Sigmoid colon (tissue), 7 donors: ENCODE measurements around the gene ADCY7. TPM values are rescaled to one million over a fixed set of nuclear protein-coding genes. Genes with fewer than 3 reads are reported as not detected.
A peak's percentile ranks its signal among the peaks of the same experiment; 100 is the strongest.

Experiments
- DNase-seq: peaks from one replicate; pipeline ENCODE4 v3.0.0-alpha.2; 2019
- H3K27ac ChIP-seq, 4 donors: fragments of 200-600 bp; sonication (generic); one replicate each; pipeline ENCODE4 v1.5.1; 2016 to 2019; ENCODE audit warnings: mild to moderate bottlenecking in 1 of 4
- H3K27me3 ChIP-seq, 3 donors: fragments of 200-600 bp; sonication (generic); one replicate each; pipeline ENCODE4 v1.5.1; 2019; ENCODE audit warnings: mild to moderate bottlenecking in 1 of 3
- H3K36me3 ChIP-seq, 4 donors: fragments of 200-600 bp; sonication (generic); one replicate each; pipeline ENCODE4 v1.5.1; 2016 to 2019
- H3K4me1 ChIP-seq, 4 donors: fragments of 200-600 bp; sonication (generic); one replicate each; pipeline ENCODE4 v1.5.1; 2017 to 2019
- H3K4me3 ChIP-seq, 4 donors: fragments of 200-600 bp; sonication (generic); one replicate each; pipeline ENCODE4 v1.5.1; 2017 to 2019; ENCODE audit warnings: mild to moderate bottlenecking in 2 of 4, moderate library complexity in 1 of 4
- H3K9me3 ChIP-seq, 4 donors: fragments of 200-600 bp in 3 of 4; sonication (generic) in 3 of 4; one replicate each; pipeline versions ENCODE4 v1.5.1 to v1.6.1; 2013 to 2019
- CTCF ChIP-seq, 4 experiments: fragments of 450-650 bp in 3 of 4; fragments of 200-600 bp in 1 of 4; IDR thresholded peaks; one replicate each; pipeline ENCODE4 v1.5.1; 2016 to 2019; ENCODE audit warnings: antibody characterized with exemption in 4 of 4, mild to moderate bottlenecking in 3 of 4, moderate library complexity in 2 of 4
- EP300 ChIP-seq, 4 donors: sonication (generic); formaldehyde crosslinking; IDR thresholded peaks; one replicate each; pipeline ENCODE4 v1.6.1; 2017; ENCODE audit warnings: antibody characterized with exemption in 4 of 4
- POLR2A ChIP-seq, 2 donors: fragments of 450-650 bp; IDR thresholded peaks; one replicate each; pipeline ENCODE4 v1.6.1; 2016; ENCODE audit warnings: antibody characterized with exemption in 2 of 2, mild to moderate bottlenecking in 2 of 2, moderate library complexity in 2 of 2
- POLR2AphosphoS5 ChIP-seq, 4 donors: sonication (generic); formaldehyde crosslinking; IDR thresholded peaks; one replicate each; pipeline ENCODE4 v1.6.1; 2017; ENCODE audit warnings: antibody characterized with exemption in 4 of 4
- WGBS, 2 donors: extraction: QIAGEN DNeasy Blood & Tissue Kit; methylation state at CpG; one replicate each; pipeline ENCODE4 v1.1.7; 2013; 5-methylcytosine and 5-hydroxymethylcytosine counted together
- intact Hi-C: fragments of 100-400 bp; cut with DNase I; formaldehyde crosslinking; loops from one replicate; pipeline ENCODE4 v1.15.1; 2023
- polyA plus RNA-seq, 3 donors: library from polyadenylated mRNA; stranded (reverse); fragments of 200-250 nt; gene quantifications; one replicate each; pipeline ENCODE4 v1.2.3, GENCODE V29; 2013
- total RNA-seq, 4 donors: library from RNA; depleted of rRNA; stranded (reverse); fragments of >200 nt; gene quantifications; one replicate each; pipeline ENCODE4 v1.1.0, GENCODE V29; 2016
- donor health status: healthy with polysubstance abuse.
- donor health status: Bipolar disorder and iron deficiency.
- donor health status: healthy.

The ADCY7 gene
- total and polyA plus RNA-seq, 7 donors, result 1.2 to 24.0 (median 10.2) TPM

GRCh38 chr16:50265260-50265659, 1.1 kb upstream of the ADCY7 start:
- Histone ChIP-seq H3K4me3 (no peak overlapping the region), H3K36me3 (no peaks in the 10 kb centered on the region), H3K27me3 (no peaks in the 10 kb centered on the region), H3K27ac (no peak overlapping the region), H3K4me1 (peaks cover 0 to 11% (median 10%) of the 10 kb centered on the region in 4 donors), H3K9me3 (no peaks in the 10 kb centered on the region)
- 57 to 63% methylated on average over 2 of the region's 2 CpGs for WGBS, 2 donors
- peak; percentile 64 for DNase-seq
- intact Hi-C loops, result no loop called here
- TF ChIP-seq CTCF (IDR thresholded peaks at IDR 0.05) (no peak), POLR2AphosphoS5 (IDR thresholded peaks at IDR 0.05) (no peak), POLR2A (IDR thresholded peaks at IDR 0.05) (no peak), EP300 (IDR thresholded peaks at IDR 0.05) (no peak)

- peak overlapping the region in 3 of 4 donors; percentile 13 to 60 (median 41) for H3K27ac ChIP-seq
- H3K36me3 ChIP-seq, result no peaks in the 10 kb centered on the region
- H3K4me1 ChIP-seq, result peaks cover 0 to 11% (median 10%) of the 10 kb centered on the region in 4 donors
- TF ChIP-seq POLR2A (IDR thresholded peaks at IDR 0.05), result no peak
- intact Hi-C loops, result no loop called here
- H3K9me3 ChIP-seq, result no peaks in the 10 kb centered on the region
- peak; percentile 54 for DNase-seq
- 83 to 88% methylated on average over 10 of the region's 10 CpGs for WGBS, 2 donors
- H3K27me3 ChIP-seq, result no peaks in the 10 kb centered on the region
- H3K4me3 ChIP-seq, result peak overlapping the region in 3 of 4 donors; percentile 20 to 38 (median 32)
Measured at GRCh38 chr16:50265716-50266336, 525 bp upstream of the ADCY7 start.

GRCh38 chr16:50267151-50267631, 840 bp downstream of the ADCY7 start:
- no peaks in the 10 kb centered on the region for H3K27me3 ChIP-seq
- intact Hi-C loops, result no loop called here
- H3K4me1 ChIP-seq, result peaks cover 0 to 11% (median 10%) of the 10 kb centered on the region in 4 donors
- no peak for TF ChIP-seq EP300 (IDR thresholded peaks at IDR 0.05)
- TF ChIP-seq POLR2AphosphoS5 (IDR thresholded peaks at IDR 0.05), result no peak
- TF ChIP-seq POLR2A (IDR thresholded peaks at IDR 0.05), result no peak
- no peak for TF ChIP-seq CTCF (IDR thresholded peaks at IDR 0.05)
- H3K9me3 ChIP-seq, result no peaks in the 10 kb centered on the region
- DNase-seq, result peak; percentile 59
- peak overlapping the region in 2 of 4 donors; percentile 20 to 38 for H3K4me3 ChIP-seq
- H3K36me3 ChIP-seq, result no peaks in the 10 kb centered on the region
- H3K27ac ChIP-seq, result peak overlapping the region in 3 of 4 donors; percentile 13 to 60 (median 50)
- 63 to 77% methylated on average over 8 of the region's 8 CpGs for WGBS, 2 donors

- intact Hi-C loops, result no loop called here
- Histone ChIP-seq H3K4me1 (peaks cover 0 to 11% (median 10%) of the 10 kb centered on the region in 4 donors), H3K9me3 (no peaks in the 10 kb centered on the region), H3K4me3 (no peak overlapping the region), H3K27ac (peak overlapping the region in 1 of 4 donors; percentile 60), H3K36me3 (no peaks in the 10 kb centered on the region), H3K27me3 (no peaks in the 10 kb centered on the region)
- peak; percentile 49 for DNase-seq
- 34 to 50% methylated on average over 3 of the region's 3 CpGs for WGBS, 2 donors
- TF ChIP-seq EP300 (IDR thresholded peaks at IDR 0.05), result no peak
- TF ChIP-seq POLR2AphosphoS5 (IDR thresholded peaks at IDR 0.05), result no peak
- TF ChIP-seq CTCF (IDR thresholded peaks at IDR 0.05), result no peak
- TF ChIP-seq POLR2A (IDR thresholded peaks at IDR 0.05), result no peak
Measured at GRCh38 chr16:50267651-50268050, 1.3 kb downstream of the ADCY7 start.

GRCh38 chr16:50268352-50268751, 2.0 kb downstream of the ADCY7 start:
- DNase-seq, result peak; percentile 42
- no peak overlapping the region for H3K4me3 ChIP-seq
- intact Hi-C loops, result no loop called here
- H3K27ac ChIP-seq, result no peak overlapping the region
- H3K9me3 ChIP-seq, result no peaks in the 10 kb centered on the region
- H3K36me3 ChIP-seq, result no peaks in the 10 kb centered on the region
- 70 to 74% methylated on average over 5 of the region's 5 CpGs for WGBS, 2 donors
- peaks cover 0 to 11% (median 10%) of the 10 kb centered on the region in 4 donors for H3K4me1 ChIP-seq
- no peaks in the 10 kb centered on the region for H3K27me3 ChIP-seq
- TF ChIP-seq EP300 (IDR thresholded peaks at IDR 0.05) (no peak), POLR2AphosphoS5 (IDR thresholded peaks at IDR 0.05) (no peak), POLR2A (IDR thresholded peaks at IDR 0.05) (no peak), CTCF (IDR thresholded peaks at IDR 0.05) (no peak)
